GM23338 (cell line): ENCODE data around the gene SAMD13. TPM values are rescaled to one million over a fixed set of nuclear protein-coding genes. Genes with fewer than 3 reads are reported as not detected.

ENCODE experiments used
- ATAC-seq: fragments of 200-7000 bp; cut with Tn5 transposase; 3 replicates; pipeline ENCODE4 v1.9.1; 2020
- DNase-seq: peaks from one replicate; pipeline ENCODE4 v3.0.0-alpha.2; 2015; ENCODE audit warnings: low spot score
- H2AFZ ChIP-seq: fragments of 200-600 bp; sonication (generic); 2 replicates; pipeline ENCODE4 v1.8.0; 2016; ENCODE audit warnings: antibody characterized with exemption, mild to moderate bottlenecking, moderate library complexity
- H3F3A ChIP-seq: fragments of 200-600 bp; sonication (generic); replicated peaks from 2 replicates; pipeline ENCODE4 v1.8.0; 2017; ENCODE audit warnings: antibody characterized with exemption, mixed run types, low read depth
- H3K27ac ChIP-seq: fragments of 200-600 bp; sonication (generic); 2 replicates; pipeline ENCODE4 v1.6.1; 2016; ENCODE audit warnings: low read depth
- H3K27me3 ChIP-seq: fragments of 200-600 bp; sonication (generic); 2 replicates; pipeline ENCODE4 v1.8.0; 2016; ENCODE audit warnings: mild to moderate bottlenecking, mixed run types, moderate library complexity; ENCODE audit not compliant: insufficient read depth
- H3K36me3 ChIP-seq: fragments of 200-600 bp; sonication (generic); 2 replicates; pipeline ENCODE4 v1.8.0; 2016; ENCODE audit warnings: mild to moderate bottlenecking; ENCODE audit not compliant: insufficient read depth
- H3K4me1 ChIP-seq: fragments of 200-600 bp; sonication (generic); 2 replicates; pipeline ENCODE4 v1.8.0; 2016; ENCODE audit warnings: mild to moderate bottlenecking, moderate library complexity; ENCODE audit not compliant: insufficient read depth
- H3K4me2 ChIP-seq: fragments of 200-600 bp; sonication (generic); 2 replicates; pipeline ENCODE4 v1.7.1; 2017; ENCODE audit warnings: mixed run types
- H3K4me3 ChIP-seq: fragments of 200-600 bp; sonication (generic); 2 replicates; pipeline ENCODE4 v1.6.1; 2016; ENCODE audit warnings: mixed run types
- H3K79me2 ChIP-seq: fragments of 200-600 bp; sonication (generic); replicated peaks from 2 replicates; pipeline ENCODE4 v1.8.0; 2017; ENCODE audit warnings: mild to moderate bottlenecking; ENCODE audit not compliant: insufficient read depth
- H3K9me2 ChIP-seq: fragments of 200-600 bp; sonication (generic); 2 replicates; pipeline ENCODE4 v1.8.0; 2017; ENCODE audit not compliant: insufficient read depth
- H4K20me1 ChIP-seq: fragments of 200-600 bp; sonication (generic); replicated peaks from 2 replicates; pipeline ENCODE4 v1.8.0; 2017; ENCODE audit warnings: mild to moderate bottlenecking; ENCODE audit not compliant: insufficient read depth
- H3K27ac Mint-ChIP-seq: 2 replicates; pipeline ENCODE4 v1.8.0; 2020; ENCODE audit warnings: inconsistent platforms, mild to moderate bottlenecking, moderate library complexity, mixed read lengths
- H3K27me3 Mint-ChIP-seq: 3 replicates; pipeline ENCODE4 v1.8.0; 2022; ENCODE audit warnings: low read depth, mild to moderate bottlenecking, moderate library complexity, mixed read lengths, inconsistent platforms; ENCODE audit not compliant: insufficient read depth, poor library complexity
- H3K36me3 Mint-ChIP-seq: 3 replicates; pipeline ENCODE4 v1.8.0; 2021; ENCODE audit warnings: low read depth, mild to moderate bottlenecking, inconsistent platforms, moderate library complexity, mixed read lengths
- H3K4me1 Mint-ChIP-seq: 3 replicates; pipeline ENCODE4 v1.8.0; 2020; ENCODE audit warnings: mild to moderate bottlenecking, inconsistent platforms, mixed read lengths
- H3K4me3 Mint-ChIP-seq: 3 replicates; pipeline ENCODE4 v1.8.0; 2021; ENCODE audit warnings: moderate library complexity, mild to moderate bottlenecking, inconsistent platforms, mixed read lengths
- H3K9me3 Mint-ChIP-seq: 3 replicates; pipeline ENCODE4 v1.8.0; 2020; ENCODE audit warnings: moderate library complexity, mild to moderate bottlenecking, inconsistent platforms, mixed read lengths
- CREB1 ChIP-seq: fragments of 250-450 bp; sonication (Bioruptor Pico); IDR thresholded peaks from 2 replicates; pipeline ENCODE4 v1.5.0; 2020; ENCODE audit warnings: low read depth, mild to moderate bottlenecking, moderate library complexity
- EZH2 ChIP-seq: fragments of 200-600 bp; sonication (generic); IDR thresholded peaks from one replicate; pipeline ENCODE4 v1.8.0; 2017; ENCODE audit warnings: antibody characterized with exemption, mild to moderate bottlenecking, low read depth; ENCODE audit not compliant: unreplicated experiment
- EZH2phosphoT487 ChIP-seq: fragments of 200-600 bp; sonication (generic); IDR thresholded peaks from one replicate; pipeline ENCODE4 v1.8.1; 2018; ENCODE audit warnings: antibody characterized with exemption; ENCODE audit not compliant: unreplicated experiment
- JUNB ChIP-seq: IDR thresholded peaks from one replicate; pipeline ENCODE4 v1.6.1; 2016; ENCODE audit warnings: antibody characterized with exemption; ENCODE audit not compliant: unreplicated experiment
- NANOG ChIP-seq: IDR thresholded peaks from 2 replicates; pipeline ENCODE4 v1.6.1; 2016; ENCODE audit warnings: antibody characterized with exemption, borderline replicate concordance
- POLR2AphosphoS5 ChIP-seq: IDR thresholded peaks from 2 replicates; pipeline ENCODE4 v1.6.1; 2016; ENCODE audit warnings: antibody characterized with exemption, low read depth
- STAT1 ChIP-seq: IDR thresholded peaks from one replicate; pipeline ENCODE4 v1.6.1; 2016; ENCODE audit warnings: antibody characterized with exemption; ENCODE audit not compliant: unreplicated experiment
- ZNF114 ChIP-seq: fragments of 250-450 bp; sonication (Bioruptor Pico); IDR thresholded peaks from 2 replicates; pipeline ENCODE4 v1.5.0; 2020; ENCODE audit warnings: mild to moderate bottlenecking, moderate library complexity
- ZNF331 ChIP-seq: fragments of 250-450 bp; sonication (Bioruptor Pico); IDR thresholded peaks from 2 replicates; pipeline ENCODE4 v1.5.0; 2020; ENCODE audit warnings: low read depth, mild to moderate bottlenecking, moderate library complexity
- polyA plus RNA-seq: library from polyadenylated mRNA; unstranded; fragments of >200 nt; fragmentation: Nextera tagmentation; extraction: Ambion mirVana; gene quantifications from 2 replicates; pipeline ENCODE4 v1.2.1, GENCODE V29; 2016
- total RNA-seq: library from RNA; depleted of rRNA; stranded (reverse); fragments of >200 nt; shearing (Covaris generic); gene quantifications from 2 replicates; pipeline ENCODE4 v1.2.3, GENCODE V29; 2014
- TF ChIP-seq, protein P1 (sequence below): IDR thresholded peaks from 2 replicates; pipeline ENCODE4 v1.6.1; 2016; ENCODE audit warnings: antibody characterized with exemption
- TF ChIP-seq, protein P2 (sequence below): IDR thresholded peaks from one replicate; pipeline ENCODE4 v1.6.1; 2018; ENCODE audit warnings: antibody characterized with exemption; ENCODE audit not compliant: unreplicated experiment
- TF ChIP-seq, protein P3 (sequence below), 2 experiments: fragments of 200-600 bp in 1 of 2; sonication (generic) in 1 of 2; conservative IDR thresholded peaks; 2 replicates each; pipeline versions ENCODE4 v1.5.1 to v1.6.1; 2016 to 2017; ENCODE audit warnings: antibody characterized with exemption in 2 of 2, low read depth in 2 of 2, mild to moderate bottlenecking in 2 of 2, moderate library complexity in 1 of 2
- TF ChIP-seq, protein P4 (sequence below): fragments of 250-450 bp; sonication (Bioruptor Pico); IDR thresholded peaks from 2 replicates; pipeline ENCODE4 v1.5.0; 2020; ENCODE audit warnings: mild to moderate bottlenecking, moderate library complexity

The SAMD13 gene
- total and polyA plus RNA-seq, 2 experiments from 2014 or later, result 2.5 to 3.6 TPM

DNA sequence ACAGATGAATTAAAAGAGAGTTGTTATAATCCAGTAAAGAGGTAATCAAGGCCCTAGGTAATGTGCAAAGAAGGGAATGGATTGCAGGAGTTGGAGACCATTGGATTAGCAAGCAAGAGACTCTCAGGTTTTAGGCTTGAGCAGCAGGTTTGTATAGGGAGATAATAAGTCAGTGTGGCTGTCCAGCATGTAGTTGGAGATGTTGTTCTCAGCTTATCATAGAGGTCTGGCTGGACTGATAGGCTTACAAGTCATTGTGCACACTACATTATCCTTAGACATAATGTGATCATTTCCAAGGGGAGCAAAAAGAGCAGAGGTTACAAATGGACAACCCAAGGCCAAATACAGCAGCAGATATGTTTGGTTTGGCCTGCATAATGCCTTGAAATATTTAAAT lies 45.9 kb upstream of the SAMD13 start:
- Histone ChIP-seq H3K27me3 (no peaks in the 10 kb centered on the region), H3K36me3 (no peaks in the 10 kb centered on the region), H3K79me2 (no peaks in the 10 kb centered on the region), H2AFZ (no peak overlapping the region), H3K4me2 (no peak overlapping the region), H3F3A (no peaks in the 10 kb centered on the region), H3K9me2 (peaks cover 8% of the 10 kb centered on the region), H3K27ac (no peak overlapping the region), H3K4me3 (no peak overlapping the region), H4K20me1 (no peaks in the 10 kb centered on the region), H3K4me1 (peaks cover 8% of the 10 kb centered on the region; the same call in 1 of the 2 replicates)
- Mint-ChIP-seq H3K4me1 (peaks cover 12% of the 10 kb centered on the region), H3K4me3 (no peak overlapping the region), H3K9me3 (peaks cover 6% of the 10 kb centered on the region; the same call in 2 of the 3 replicates), H3K27me3 (no peaks in the 10 kb centered on the region), H3K36me3 (no peaks in the 10 kb centered on the region), H3K27ac (no peak overlapping the region)
- no peak for DNase-seq
- ATAC-seq, result no peak
- TF ChIP-seq ZNF114 (CRISPR knock-in tag) (no peak), CREB1 (no peak), JUNB (no peak), ZNF331 (CRISPR knock-in tag) (no peak), EZH2 (no peak), NANOG (no peak), POLR2AphosphoS5 (no peak), EZH2phosphoT487 (no peak), STAT1 (no peak)
- TF ChIP-seq, protein P1, sequence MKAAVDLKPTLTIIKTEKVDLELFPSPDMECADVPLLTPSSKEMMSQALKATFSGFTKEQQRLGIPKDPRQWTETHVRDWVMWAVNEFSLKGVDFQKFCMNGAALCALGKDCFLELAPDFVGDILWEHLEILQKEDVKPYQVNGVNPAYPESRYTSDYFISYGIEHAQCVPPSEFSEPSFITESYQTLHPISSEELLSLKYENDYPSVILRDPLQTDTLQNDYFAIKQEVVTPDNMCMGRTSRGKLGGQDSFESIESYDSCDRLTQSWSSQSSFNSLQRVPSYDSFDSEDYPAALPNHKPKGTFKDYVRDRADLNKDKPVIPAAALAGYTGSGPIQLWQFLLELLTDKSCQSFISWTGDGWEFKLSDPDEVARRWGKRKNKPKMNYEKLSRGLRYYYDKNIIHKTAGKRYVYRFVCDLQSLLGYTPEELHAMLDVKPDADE, result no peak
- TF ChIP-seq, protein P2, sequence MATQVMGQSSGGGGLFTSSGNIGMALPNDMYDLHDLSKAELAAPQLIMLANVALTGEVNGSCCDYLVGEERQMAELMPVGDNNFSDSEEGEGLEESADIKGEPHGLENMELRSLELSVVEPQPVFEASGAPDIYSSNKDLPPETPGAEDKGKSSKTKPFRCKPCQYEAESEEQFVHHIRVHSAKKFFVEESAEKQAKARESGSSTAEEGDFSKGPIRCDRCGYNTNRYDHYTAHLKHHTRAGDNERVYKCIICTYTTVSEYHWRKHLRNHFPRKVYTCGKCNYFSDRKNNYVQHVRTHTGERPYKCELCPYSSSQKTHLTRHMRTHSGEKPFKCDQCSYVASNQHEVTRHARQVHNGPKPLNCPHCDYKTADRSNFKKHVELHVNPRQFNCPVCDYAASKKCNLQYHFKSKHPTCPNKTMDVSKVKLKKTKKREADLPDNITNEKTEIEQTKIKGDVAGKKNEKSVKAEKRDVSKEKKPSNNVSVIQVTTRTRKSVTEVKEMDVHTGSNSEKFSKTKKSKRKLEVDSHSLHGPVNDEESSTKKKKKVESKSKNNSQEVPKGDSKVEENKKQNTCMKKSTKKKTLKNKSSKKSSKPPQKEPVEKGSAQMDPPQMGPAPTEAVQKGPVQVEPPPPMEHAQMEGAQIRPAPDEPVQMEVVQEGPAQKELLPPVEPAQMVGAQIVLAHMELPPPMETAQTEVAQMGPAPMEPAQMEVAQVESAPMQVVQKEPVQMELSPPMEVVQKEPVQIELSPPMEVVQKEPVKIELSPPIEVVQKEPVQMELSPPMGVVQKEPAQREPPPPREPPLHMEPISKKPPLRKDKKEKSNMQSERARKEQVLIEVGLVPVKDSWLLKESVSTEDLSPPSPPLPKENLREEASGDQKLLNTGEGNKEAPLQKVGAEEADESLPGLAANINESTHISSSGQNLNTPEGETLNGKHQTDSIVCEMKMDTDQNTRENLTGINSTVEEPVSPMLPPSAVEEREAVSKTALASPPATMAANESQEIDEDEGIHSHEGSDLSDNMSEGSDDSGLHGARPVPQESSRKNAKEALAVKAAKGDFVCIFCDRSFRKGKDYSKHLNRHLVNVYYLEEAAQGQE, result no peak
- TF ChIP-seq, protein P3, sequence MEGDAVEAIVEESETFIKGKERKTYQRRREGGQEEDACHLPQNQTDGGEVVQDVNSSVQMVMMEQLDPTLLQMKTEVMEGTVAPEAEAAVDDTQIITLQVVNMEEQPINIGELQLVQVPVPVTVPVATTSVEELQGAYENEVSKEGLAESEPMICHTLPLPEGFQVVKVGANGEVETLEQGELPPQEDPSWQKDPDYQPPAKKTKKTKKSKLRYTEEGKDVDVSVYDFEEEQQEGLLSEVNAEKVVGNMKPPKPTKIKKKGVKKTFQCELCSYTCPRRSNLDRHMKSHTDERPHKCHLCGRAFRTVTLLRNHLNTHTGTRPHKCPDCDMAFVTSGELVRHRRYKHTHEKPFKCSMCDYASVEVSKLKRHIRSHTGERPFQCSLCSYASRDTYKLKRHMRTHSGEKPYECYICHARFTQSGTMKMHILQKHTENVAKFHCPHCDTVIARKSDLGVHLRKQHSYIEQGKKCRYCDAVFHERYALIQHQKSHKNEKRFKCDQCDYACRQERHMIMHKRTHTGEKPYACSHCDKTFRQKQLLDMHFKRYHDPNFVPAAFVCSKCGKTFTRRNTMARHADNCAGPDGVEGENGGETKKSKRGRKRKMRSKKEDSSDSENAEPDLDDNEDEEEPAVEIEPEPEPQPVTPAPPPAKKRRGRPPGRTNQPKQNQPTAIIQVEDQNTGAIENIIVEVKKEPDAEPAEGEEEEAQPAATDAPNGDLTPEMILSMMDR (conservative IDR thresholded peaks at IDR 0.05; ENCODE audit: low read depth in 2 of 2), result no peak
- TF ChIP-seq, protein P4, sequence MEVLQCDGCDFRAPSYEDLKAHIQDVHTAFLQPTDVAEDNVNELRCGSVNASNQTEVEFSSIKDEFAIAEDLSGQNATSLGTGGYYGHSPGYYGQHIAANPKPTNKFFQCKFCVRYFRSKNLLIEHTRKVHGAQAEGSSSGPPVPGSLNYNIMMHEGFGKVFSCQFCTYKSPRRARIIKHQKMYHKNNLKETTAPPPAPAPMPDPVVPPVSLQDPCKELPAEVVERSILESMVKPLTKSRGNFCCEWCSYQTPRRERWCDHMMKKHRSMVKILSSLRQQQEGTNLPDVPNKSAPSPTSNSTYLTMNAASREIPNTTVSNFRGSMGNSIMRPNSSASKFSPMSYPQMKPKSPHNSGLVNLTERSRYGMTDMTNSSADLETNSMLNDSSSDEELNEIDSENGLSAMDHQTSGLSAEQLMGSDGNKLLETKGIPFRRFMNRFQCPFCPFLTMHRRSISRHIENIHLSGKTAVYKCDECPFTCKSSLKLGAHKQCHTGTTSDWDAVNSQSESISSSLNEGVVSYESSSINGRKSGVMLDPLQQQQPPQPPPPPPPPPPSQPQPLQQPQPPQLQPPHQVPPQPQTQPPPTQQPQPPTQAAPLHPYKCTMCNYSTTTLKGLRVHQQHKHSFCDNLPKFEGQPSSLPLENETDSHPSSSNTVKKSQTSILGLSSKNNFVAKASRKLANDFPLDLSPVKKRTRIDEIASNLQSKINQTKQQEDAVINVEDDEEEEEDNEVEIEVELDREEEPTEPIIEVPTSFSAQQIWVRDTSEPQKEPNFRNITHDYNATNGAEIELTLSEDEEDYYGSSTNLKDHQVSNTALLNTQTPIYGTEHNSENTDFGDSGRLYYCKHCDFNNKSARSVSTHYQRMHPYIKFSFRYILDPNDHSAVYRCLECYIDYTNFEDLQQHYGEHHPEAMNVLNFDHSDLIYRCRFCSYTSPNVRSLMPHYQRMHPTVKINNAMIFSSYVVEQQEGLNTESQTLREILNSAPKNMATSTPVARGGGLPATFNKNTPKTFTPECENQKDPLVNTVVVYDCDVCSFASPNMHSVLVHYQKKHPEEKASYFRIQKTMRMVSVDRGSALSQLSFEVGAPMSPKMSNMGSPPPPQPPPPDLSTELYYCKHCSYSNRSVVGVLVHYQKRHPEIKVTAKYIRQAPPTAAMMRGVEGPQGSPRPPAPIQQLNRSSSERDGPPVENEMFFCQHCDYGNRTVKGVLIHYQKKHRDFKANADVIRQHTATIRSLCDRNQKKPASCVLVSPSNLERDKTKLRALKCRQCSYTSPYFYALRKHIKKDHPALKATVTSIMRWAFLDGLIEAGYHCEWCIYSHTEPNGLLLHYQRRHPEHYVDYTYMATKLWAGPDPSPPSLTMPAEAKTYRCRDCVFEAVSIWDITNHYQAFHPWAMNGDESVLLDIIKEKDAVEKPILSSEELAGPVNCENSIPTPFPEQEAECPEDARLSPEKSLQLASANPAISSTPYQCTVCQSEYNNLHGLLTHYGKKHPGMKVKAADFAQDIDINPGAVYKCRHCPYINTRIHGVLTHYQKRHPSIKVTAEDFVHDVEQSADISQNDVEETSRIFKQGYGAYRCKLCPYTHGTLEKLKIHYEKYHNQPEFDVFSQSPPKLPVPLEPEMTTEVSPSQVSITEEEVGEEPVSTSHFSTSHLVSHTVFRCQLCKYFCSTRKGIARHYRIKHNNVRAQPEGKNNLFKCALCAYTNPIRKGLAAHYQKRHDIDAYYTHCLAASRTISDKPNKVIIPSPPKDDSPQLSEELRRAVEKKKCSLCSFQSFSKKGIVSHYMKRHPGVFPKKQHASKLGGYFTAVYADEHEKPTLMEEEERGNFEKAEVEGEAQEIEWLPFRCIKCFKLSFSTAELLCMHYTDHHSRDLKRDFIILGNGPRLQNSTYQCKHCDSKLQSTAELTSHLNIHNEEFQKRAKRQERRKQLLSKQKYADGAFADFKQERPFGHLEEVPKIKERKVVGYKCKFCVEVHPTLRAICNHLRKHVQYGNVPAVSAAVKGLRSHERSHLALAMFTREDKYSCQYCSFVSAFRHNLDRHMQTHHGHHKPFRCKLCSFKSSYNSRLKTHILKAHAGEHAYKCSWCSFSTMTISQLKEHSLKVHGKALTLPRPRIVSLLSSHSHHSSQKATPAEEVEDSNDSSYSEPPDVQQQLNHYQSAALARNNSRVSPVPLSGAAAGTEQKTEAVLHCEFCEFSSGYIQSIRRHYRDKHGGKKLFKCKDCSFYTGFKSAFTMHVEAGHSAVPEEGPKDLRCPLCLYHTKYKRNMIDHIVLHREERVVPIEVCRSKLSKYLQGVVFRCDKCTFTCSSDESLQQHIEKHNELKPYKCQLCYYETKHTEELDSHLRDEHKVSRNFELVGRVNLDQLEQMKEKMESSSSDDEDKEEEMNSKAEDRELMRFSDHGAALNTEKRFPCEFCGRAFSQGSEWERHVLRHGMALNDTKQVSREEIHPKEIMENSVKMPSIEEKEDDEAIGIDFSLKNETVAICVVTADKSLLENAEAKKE (CRISPR knock-in tag), result no peak
